Measurements from ENCODE around the gene TMEM225B. TPM values are rescaled to one million over a fixed set of nuclear protein-coding genes. Genes with fewer than 3 reads are reported as not detected.

TMEM225B gene
- total and polyA plus RNA-seq, 2 donors (not counting 1 experiment from before 2014, with no cell fraction given), result 0.86 to 0.95 TPM

GRCh38 chr7:99642027-99642426, 44.0 kb downstream of the TMEM225B start:
- Histone ChIP-seq H3K9me3 (ENCODE audit: control extremely low read depth in 1 of 3, control insufficient read depth in 2 of 3, insufficient read depth in 1 of 3, low read length in 2 of 3) (no peaks in the 10 kb centered on the region), H3K36me3 (replicated peaks in 1 of 2; ENCODE audit: control extremely low read depth in 1 of 2, control insufficient read depth in 1 of 2, extremely low read depth in 1 of 2, insufficient read depth in 2 of 2, low read length in 1 of 2) (peaks cover 0 to 7% of the 10 kb centered on the region in 2 experiments), H3K79me2 (ENCODE audit: control insufficient read depth, insufficient read depth, low read length) (no peaks in the 10 kb centered on the region), H3K9ac (ENCODE audit: low read length) (no peak overlapping the region), H4K20me1 (ENCODE audit: control insufficient read depth, insufficient read depth, low read length, poor library complexity, severe bottlenecking) (no peaks in the 10 kb centered on the region), H3K27ac (ENCODE audit: low read length in 2 of 2) (no peak overlapping the region), H2AFZ (ENCODE audit: insufficient read depth, low read depth, low read length, poor library complexity, severe bottlenecking) (no peak overlapping the region), H3K4me1 (ENCODE audit: control insufficient read depth in 2 of 2, insufficient read depth in 2 of 2, low read length in 2 of 2) (no peaks in the 10 kb centered on the region), H3K4me2 (replicated peaks; ENCODE audit: low read depth, low read length, poor library complexity, severe bottlenecking) (no peak overlapping the region), H3K4me3 (ENCODE audit: control extremely low read depth in 1 of 5, extremely low read depth in 1 of 5, insufficient read depth in 1 of 5, low read depth in 2 of 5, low read length in 4 of 5) (no peak overlapping the region), H3K27me3 (replicated peaks in 1 of 4; ENCODE audit: control extremely low read depth in 1 of 4, control insufficient read depth in 3 of 4, insufficient read depth in 4 of 4, low read length in 3 of 4) (no peaks in the 10 kb centered on the region)
- intact Hi-C loops (cut with micrococcal nuclease), result no loop called here
- 94% methylated on average over 1 of the region's 1 CpG for WGBS (ENCODE audit: insufficient coverage)
- Mint-ChIP-seq H3K9me3 (ENCODE audit: insufficient read depth) (no peaks in the 10 kb centered on the region), H3K27ac (no peak overlapping the region), H3K27me3 (no peaks in the 10 kb centered on the region), H3K4me3 (no peak overlapping the region), H3K4me1 (no peaks in the 10 kb centered on the region)
- no peak for TF ChIP-seq EZH2 (IDR thresholded peaks at IDR 0.05; ENCODE audit: borderline replicate concordance, insufficient read depth, low read depth, low read length, poor library complexity, severe bottlenecking)
- no peak for TF ChIP-seq CTCF (IDR thresholded peaks at IDR 0.05)
- ATAC-seq (ENCODE audit: low read depth) (no peak), DNase-seq (no peak)
- ChIA-PET CTCF (no interaction called here), POLR2A (no interaction called here)

- Mint-ChIP-seq H3K27ac (no peak overlapping the region), H3K9me3 (ENCODE audit: insufficient read depth) (no peaks in the 10 kb centered on the region), H3K4me3 (no peak overlapping the region), H3K27me3 (no peaks in the 10 kb centered on the region), H3K4me1 (no peaks in the 10 kb centered on the region)
- ATAC-seq (ENCODE audit: low read depth), result no peak
- no peak for DNase-seq
- no peaks in the 10 kb centered on the region for H3K79me2 ChIP-seq (ENCODE audit: control insufficient read depth, insufficient read depth, low read length)
- H3K36me3 ChIP-seq (replicated peaks in 1 of 2; ENCODE audit: control extremely low read depth in 1 of 2, control insufficient read depth in 1 of 2, extremely low read depth in 1 of 2, insufficient read depth in 2 of 2, low read length in 1 of 2), result peaks cover 0 to 7% of the 10 kb centered on the region in 2 experiments
- H2AFZ ChIP-seq (ENCODE audit: insufficient read depth, low read depth, low read length, poor library complexity, severe bottlenecking), result no peak overlapping the region
- intact Hi-C loops (cut with micrococcal nuclease), result no loop called here
- no peak overlapping the region for H3K4me2 ChIP-seq (replicated peaks; ENCODE audit: low read depth, low read length, poor library complexity, severe bottlenecking)
- no peaks in the 10 kb centered on the region for H3K27me3 ChIP-seq (replicated peaks in 1 of 4; ENCODE audit: control extremely low read depth in 1 of 4, control insufficient read depth in 3 of 4, insufficient read depth in 4 of 4, low read length in 3 of 4)
- ChIA-PET CTCF (no interaction called here), POLR2A (no interaction called here)
- no peaks in the 10 kb centered on the region for H4K20me1 ChIP-seq (ENCODE audit: control insufficient read depth, insufficient read depth, low read length, poor library complexity, severe bottlenecking)
- no peak overlapping the region for H3K9ac ChIP-seq (ENCODE audit: low read length)
- H3K4me3 ChIP-seq (ENCODE audit: control extremely low read depth in 1 of 5, extremely low read depth in 1 of 5, insufficient read depth in 1 of 5, low read depth in 2 of 5, low read length in 4 of 5), result no peak overlapping the region
- H3K27ac ChIP-seq (ENCODE audit: low read length in 2 of 2), result no peak overlapping the region
- no CpG with 5 or more reads among the region's 2 CpGs for WGBS (ENCODE audit: insufficient coverage)
- TF ChIP-seq CTCF (IDR thresholded peaks at IDR 0.05), result no peak
- H3K9me3 ChIP-seq (ENCODE audit: control extremely low read depth in 1 of 3, control insufficient read depth in 2 of 3, insufficient read depth in 1 of 3, low read length in 2 of 3), result no peaks in the 10 kb centered on the region
- no peaks in the 10 kb centered on the region for H3K4me1 ChIP-seq (ENCODE audit: control insufficient read depth in 2 of 2, insufficient read depth in 2 of 2, low read length in 2 of 2)
These were observed 45.4 kb downstream of the TMEM225B start for GRCh38 chr7:99643464-99643863.

Measured in B cell (primary cell).